GM21381 (cell line): ENCODE results near the gene ATP6V1B1.
A peak's percentile ranks its signal among the peaks of the same experiment; 100 is the strongest.
"Not testable (repeated sequence)": the region's sequence is repeated elsewhere in the genome, so short reads cannot be mapped to it uniquely, and the experiment has no call there.

ENCODE experiments used
- ATAC-seq: cut with Tn5 transposase; IDR thresholded peaks from one replicate; pipeline ENCODE4 v1.9.1; 2021; ENCODE audit warnings: mild to moderate bottlenecking, moderate library complexity; ENCODE audit not compliant: unreplicated experiment

Gene ATP6V1B1

GRCh38 chr2:70987386-70987785 lies 51.7 kb downstream of the ATP6V1B1 start:
- ATAC-seq: no peak

- no peak for ATAC-seq
These were observed 52.5 kb downstream of the ATP6V1B1 start for GRCh38 chr2:70988151-70988550.

- ATAC-seq: no peak
These were observed 53.3 kb downstream of the ATP6V1B1 start for GRCh38 chr2:70988726-70989648.

GRCh38 chr2:70990216-70990615 lies 54.5 kb downstream of the ATP6V1B1 start:
- ATAC-seq: no peak

GRCh38 chr2:70991142-70991541 lies 55.4 kb downstream of the ATP6V1B1 start:
- ATAC-seq: no peak

GRCh38 chr2:70991742-70992141 lies 56.0 kb downstream of the ATP6V1B1 start:
- ATAC-seq: no peak

GRCh38 chr2:70992945-70993853 lies 57.5 kb downstream of the ATP6V1B1 start:
- no peak for ATAC-seq

- peak; percentile 22 for ATAC-seq
These were observed 58.5 kb downstream of the ATP6V1B1 start for GRCh38 chr2:70994009-70994698.

- peak; percentile 96 for ATAC-seq
These were observed 59.2 kb downstream of the ATP6V1B1 start, which contains the start of gene TEX261 for GRCh38 chr2:70994699-70995425. TEX261 (minus strand) TSS chr2:70994873; CDS start chr2:70994757, 116 bp downstream.

- no peak for ATAC-seq
These were observed 59.7 kb downstream of the ATP6V1B1 start for GRCh38 chr2:70995426-70995729.

GRCh38 chr2:70998885-70999284 lies 63.2 kb downstream of the ATP6V1B1 start:
- not testable (repeated sequence) for ATAC-seq

- no peak for ATAC-seq
These were observed 63.7 kb downstream of the ATP6V1B1 start for GRCh38 chr2:70999362-70999761.

- ATAC-seq: not testable (repeated sequence)
These were observed 64.2 kb downstream of the ATP6V1B1 start for GRCh38 chr2:70999931-71000330.

- peak; percentile 95 for ATAC-seq
These were observed 65.3 kb downstream of the ATP6V1B1 start for GRCh38 chr2:71000780-71001591.

- no peak for ATAC-seq
These were observed 65.9 kb downstream of the ATP6V1B1 start for GRCh38 chr2:71001592-71001927.

- no peak for ATAC-seq
These were observed 66.4 kb downstream of the ATP6V1B1 start for GRCh38 chr2:71001981-71002570.

- no peak for ATAC-seq
These were observed 67.7 kb downstream of the ATP6V1B1 start for GRCh38 chr2:71003396-71003795.

- no peak for ATAC-seq
These were observed 68.5 kb downstream of the ATP6V1B1 start for GRCh38 chr2:71003966-71004755.
